Calu3 (cell line): ENCODE data around the gene RXRA. TPM values are rescaled to one million over a fixed set of nuclear protein-coding genes. Genes with fewer than 3 reads are reported as not detected.

Experiments used
- BruUV-seq: library from RNA; stranded (reverse); fragments of 400-500 nt; replicated peaks from 2 replicates; lab custom pipeline; 2021; lab: Mats Ljungman, UMichigan
- CTCF ChIA-PET: fragments of 300-600 bp; sonication (Branson Sonifier 250); formaldehyde crosslinking; loops from one replicate; lab custom pipeline; 2022; ENCODE audit warnings: antibody characterized with exemption; lab: Charles Lee
- DNase-seq: peaks from one replicate; pipeline ENCODE4 v3.0.0; 2022
- H3K27ac Mint-ChIP-seq: one replicate; pipeline ENCODE4 v1.8.0; 2022; ENCODE audit warnings: mixed read lengths; ENCODE audit not compliant: unreplicated experiment
- H3K27me3 Mint-ChIP-seq: one replicate; pipeline ENCODE4 v1.8.0; 2022; ENCODE audit warnings: mixed read lengths; ENCODE audit not compliant: unreplicated experiment
- H3K36me3 Mint-ChIP-seq: one replicate; pipeline ENCODE4 v1.8.0; 2022; ENCODE audit warnings: mild to moderate bottlenecking, moderate library complexity, mixed read lengths; ENCODE audit not compliant: insufficient read depth, unreplicated experiment
- H3K4me1 Mint-ChIP-seq: one replicate; pipeline ENCODE4 v1.8.0; 2022; ENCODE audit warnings: mild to moderate bottlenecking, low read depth, mixed read lengths; ENCODE audit not compliant: unreplicated experiment
- H3K4me3 Mint-ChIP-seq: one replicate; pipeline ENCODE4 v1.8.0; 2022; ENCODE audit warnings: mild to moderate bottlenecking, low read depth, moderate library complexity, mixed read lengths; ENCODE audit not compliant: unreplicated experiment
- H3K9me3 Mint-ChIP-seq: one replicate; pipeline ENCODE4 v1.8.0; 2022; ENCODE audit warnings: low read depth, mixed read lengths; ENCODE audit not compliant: unreplicated experiment
- intact Hi-C: fragments of 100-400 bp; cut with micrococcal nuclease; formaldehyde crosslinking; loops from one replicate; pipeline ENCODE4 v1.10.0; 2022; ENCODE audit not compliant: unreplicated experiment
- total RNA-seq: library from RNA; stranded (reverse); gene quantifications from 2 replicates; pipeline ENCODE4 v1.2.3, GENCODE V29; 2022
- TF ChIP-seq, protein P1 (sequence below): fragments of 200-600 bp; IDR thresholded peaks from one replicate; pipeline ENCODE4 v1.8.0; 2022; ENCODE audit warnings: antibody characterized with exemption; ENCODE audit not compliant: unreplicated experiment

RXRA gene
- total RNA-seq, 1 experiment from 2014 or later, result 15.0 TPM

DNA sequence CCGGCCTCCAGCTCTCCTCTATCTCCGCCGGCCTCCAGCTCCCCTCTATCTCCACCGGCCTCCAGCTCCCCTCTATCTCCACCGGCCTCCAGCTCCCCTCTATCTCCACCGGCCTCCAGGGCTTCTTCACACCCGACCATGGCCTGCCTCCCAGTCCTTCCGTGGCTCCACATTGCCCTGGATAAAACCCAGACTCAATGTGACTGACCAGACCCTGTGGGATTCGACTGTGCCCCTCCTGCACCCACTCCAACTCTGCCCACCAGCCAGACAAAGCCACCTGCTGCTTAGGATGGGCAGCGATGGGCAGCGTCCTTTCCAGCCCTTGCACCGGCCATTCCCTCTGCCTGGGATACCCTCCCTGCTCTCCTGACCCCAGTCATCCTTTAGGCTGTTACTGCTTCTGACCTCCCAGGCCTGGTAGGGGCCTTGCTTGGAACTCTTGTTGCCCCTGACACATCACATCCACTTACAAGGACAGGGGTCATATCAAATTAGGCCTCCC is 30.5 kb upstream of the RXRA start:
- H3K4me3 Mint-ChIP-seq, result no peak overlapping the region
- no peaks in the 10 kb centered on the region for H3K4me1 Mint-ChIP-seq
- peaks cover 72% of the 10 kb centered on the region for H3K27me3 Mint-ChIP-seq
- TF ChIP-seq, protein P1, sequence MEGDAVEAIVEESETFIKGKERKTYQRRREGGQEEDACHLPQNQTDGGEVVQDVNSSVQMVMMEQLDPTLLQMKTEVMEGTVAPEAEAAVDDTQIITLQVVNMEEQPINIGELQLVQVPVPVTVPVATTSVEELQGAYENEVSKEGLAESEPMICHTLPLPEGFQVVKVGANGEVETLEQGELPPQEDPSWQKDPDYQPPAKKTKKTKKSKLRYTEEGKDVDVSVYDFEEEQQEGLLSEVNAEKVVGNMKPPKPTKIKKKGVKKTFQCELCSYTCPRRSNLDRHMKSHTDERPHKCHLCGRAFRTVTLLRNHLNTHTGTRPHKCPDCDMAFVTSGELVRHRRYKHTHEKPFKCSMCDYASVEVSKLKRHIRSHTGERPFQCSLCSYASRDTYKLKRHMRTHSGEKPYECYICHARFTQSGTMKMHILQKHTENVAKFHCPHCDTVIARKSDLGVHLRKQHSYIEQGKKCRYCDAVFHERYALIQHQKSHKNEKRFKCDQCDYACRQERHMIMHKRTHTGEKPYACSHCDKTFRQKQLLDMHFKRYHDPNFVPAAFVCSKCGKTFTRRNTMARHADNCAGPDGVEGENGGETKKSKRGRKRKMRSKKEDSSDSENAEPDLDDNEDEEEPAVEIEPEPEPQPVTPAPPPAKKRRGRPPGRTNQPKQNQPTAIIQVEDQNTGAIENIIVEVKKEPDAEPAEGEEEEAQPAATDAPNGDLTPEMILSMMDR, result no peak
- H3K27ac Mint-ChIP-seq, result no peak overlapping the region
- H3K9me3 Mint-ChIP-seq, result no peaks in the 10 kb centered on the region
- no peaks in the 10 kb centered on the region for H3K36me3 Mint-ChIP-seq
- BruUV-seq, result no TSS peak
- DNase-seq, result no peak
- intact Hi-C loops, result no loop called here
- CTCF ChIA-PET, result no interaction called here

DNA sequence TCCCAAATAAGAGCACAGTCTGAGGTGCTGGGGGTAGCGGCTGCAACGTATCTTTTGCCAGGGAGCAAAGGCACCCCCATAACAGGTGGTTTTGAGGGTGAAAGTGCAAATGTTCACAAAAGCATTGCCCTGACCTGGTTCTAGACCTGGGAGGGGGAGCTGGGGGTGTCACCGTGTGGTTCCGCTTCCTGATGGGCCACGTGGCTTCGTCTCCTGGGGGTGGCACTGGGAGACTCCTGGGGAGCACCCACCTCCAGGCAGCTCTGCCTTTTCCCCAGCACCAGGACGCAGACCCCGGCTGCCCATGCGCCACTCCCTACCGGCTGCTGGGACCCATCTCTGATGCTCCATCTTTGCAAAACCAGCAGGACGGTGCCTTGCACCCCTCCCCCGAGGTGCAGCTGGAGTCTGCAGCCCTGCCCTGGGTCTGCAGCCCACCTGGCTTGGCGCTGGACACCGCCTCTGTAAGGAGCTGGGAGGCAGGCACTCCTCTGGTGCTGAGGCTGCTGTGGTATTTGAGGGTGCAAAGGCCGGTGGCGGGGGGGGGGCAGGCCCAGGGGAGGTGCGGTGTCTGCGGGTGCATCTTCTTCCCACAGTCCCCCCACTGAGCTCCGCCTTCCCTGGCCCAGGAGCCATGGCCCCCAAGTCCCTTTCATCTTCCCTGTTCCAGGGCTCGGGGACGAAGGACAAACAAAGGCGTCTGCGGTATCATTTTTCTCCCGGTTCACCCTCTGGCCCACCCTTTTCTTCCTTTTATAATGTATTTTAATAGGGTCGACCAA is 29.8 kb upstream of the RXRA start:
- CTCF ChIA-PET, result no interaction called here
- Mint-ChIP-seq H3K4me1 (no peaks in the 10 kb centered on the region), H3K9me3 (no peaks in the 10 kb centered on the region), H3K27me3 (peaks cover 78% of the 10 kb centered on the region), H3K27ac (no peak overlapping the region), H3K36me3 (no peaks in the 10 kb centered on the region), H3K4me3 (no peak overlapping the region)
- BruUV-seq, result no TSS peak
- no peak for DNase-seq
- TF ChIP-seq, protein P1, result no peak
- intact Hi-C loops, result no loop called here

DNA sequence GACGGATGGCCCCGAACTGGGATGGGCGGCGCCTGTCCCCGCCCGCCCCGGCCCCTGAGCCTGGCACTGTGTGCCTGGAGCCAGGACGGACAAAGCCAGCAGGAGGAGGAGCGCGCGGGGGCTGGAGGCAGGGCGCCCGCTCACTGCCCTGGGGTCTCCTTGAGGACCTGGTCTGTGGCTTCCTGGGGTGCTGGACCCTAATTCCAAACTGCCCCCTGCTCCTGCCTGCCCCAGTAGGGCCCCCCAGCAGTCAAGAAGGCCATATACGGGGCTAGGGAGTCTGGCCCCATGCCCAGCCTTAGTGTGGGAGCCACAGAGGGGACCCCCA is 29.2 kb upstream of the RXRA start:
- DNase-seq, result no peak
- H3K36me3 Mint-ChIP-seq, result no peaks in the 10 kb centered on the region
- TF ChIP-seq, protein P1, result no peak
- intact Hi-C loops, result no loop called here
- no peaks in the 10 kb centered on the region for H3K4me1 Mint-ChIP-seq
- H3K4me3 Mint-ChIP-seq, result no peak overlapping the region
- no TSS peak for BruUV-seq
- peaks cover 78% of the 10 kb centered on the region for H3K27me3 Mint-ChIP-seq
- H3K9me3 Mint-ChIP-seq, result no peaks in the 10 kb centered on the region
- H3K27ac Mint-ChIP-seq, result no peak overlapping the region
- CTCF ChIA-PET, result no interaction called here

DNA sequence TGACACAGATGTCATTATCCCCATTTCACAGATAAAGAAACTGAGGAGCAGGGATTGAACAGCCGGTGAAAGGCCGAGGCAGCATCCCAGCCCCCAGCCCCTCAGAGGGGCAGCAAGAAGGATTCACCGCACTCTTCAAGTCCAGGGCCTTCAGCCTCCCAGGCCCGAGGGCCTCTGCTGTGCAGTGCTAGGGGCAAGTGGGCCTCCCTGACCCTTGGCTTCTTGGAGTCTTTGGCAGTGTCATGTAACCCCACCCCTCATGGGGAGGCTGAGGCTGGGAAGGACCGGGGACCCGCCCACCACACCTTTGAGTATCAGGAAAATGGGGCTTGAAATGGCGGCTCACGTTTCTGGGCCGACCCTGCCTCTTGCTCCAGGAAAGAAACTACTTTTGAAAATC is 28.7 kb upstream of the RXRA start:
- Mint-ChIP-seq H3K4me3 (no peak overlapping the region), H3K36me3 (no peaks in the 10 kb centered on the region), H3K4me1 (no peaks in the 10 kb centered on the region), H3K27me3 (peaks cover 78% of the 10 kb centered on the region), H3K9me3 (no peaks in the 10 kb centered on the region), H3K27ac (no peak overlapping the region)
- CTCF ChIA-PET, result no interaction called here
- DNase-seq, result no peak
- intact Hi-C loops, result no loop called here
- TF ChIP-seq, protein P1, result no peak
- BruUV-seq, result no TSS peak
